ENCODE results near the gene COL17A1.

DNA sequence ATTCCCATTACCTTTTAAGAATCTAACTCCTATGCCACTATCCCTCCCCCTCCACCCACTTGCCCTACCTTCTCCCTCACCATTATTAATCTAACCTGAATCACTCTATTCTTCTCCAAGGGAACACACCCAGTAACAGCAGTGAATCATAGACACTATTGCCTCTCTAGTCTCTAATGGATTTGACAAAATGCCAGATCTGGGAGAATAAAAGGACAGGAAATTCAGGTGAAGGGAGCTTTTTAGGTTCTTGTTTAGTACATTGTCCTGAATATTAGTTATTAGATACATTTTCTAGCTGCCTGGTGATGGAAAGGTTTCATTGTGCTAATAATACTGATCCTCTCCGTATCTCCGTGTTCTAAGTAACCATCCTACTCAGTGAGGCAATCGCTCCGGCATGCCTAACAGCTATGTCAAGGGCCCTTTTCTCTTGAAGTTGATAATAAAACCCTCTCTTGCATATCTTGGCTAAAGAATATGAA is 32.2 kb upstream of the COL17A1 start:
- TF ChIP-seq, protein P1, sequence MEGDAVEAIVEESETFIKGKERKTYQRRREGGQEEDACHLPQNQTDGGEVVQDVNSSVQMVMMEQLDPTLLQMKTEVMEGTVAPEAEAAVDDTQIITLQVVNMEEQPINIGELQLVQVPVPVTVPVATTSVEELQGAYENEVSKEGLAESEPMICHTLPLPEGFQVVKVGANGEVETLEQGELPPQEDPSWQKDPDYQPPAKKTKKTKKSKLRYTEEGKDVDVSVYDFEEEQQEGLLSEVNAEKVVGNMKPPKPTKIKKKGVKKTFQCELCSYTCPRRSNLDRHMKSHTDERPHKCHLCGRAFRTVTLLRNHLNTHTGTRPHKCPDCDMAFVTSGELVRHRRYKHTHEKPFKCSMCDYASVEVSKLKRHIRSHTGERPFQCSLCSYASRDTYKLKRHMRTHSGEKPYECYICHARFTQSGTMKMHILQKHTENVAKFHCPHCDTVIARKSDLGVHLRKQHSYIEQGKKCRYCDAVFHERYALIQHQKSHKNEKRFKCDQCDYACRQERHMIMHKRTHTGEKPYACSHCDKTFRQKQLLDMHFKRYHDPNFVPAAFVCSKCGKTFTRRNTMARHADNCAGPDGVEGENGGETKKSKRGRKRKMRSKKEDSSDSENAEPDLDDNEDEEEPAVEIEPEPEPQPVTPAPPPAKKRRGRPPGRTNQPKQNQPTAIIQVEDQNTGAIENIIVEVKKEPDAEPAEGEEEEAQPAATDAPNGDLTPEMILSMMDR (IDR thresholded peaks at IDR 0.05; ENCODE audit: low read length), result no peak
- TF ChIP-seq EZH2 (optimal IDR thresholded peaks at IDR 0.05; ENCODE audit: low read depth, low read length) (no peak), EZH2phosphoT487 (IDR thresholded peaks at IDR 0.05; ENCODE audit: low read length) (no peak)

Data from MM.1S (cell line).